SJCRH30 (cell line): ENCODE data around the gene GAB2. TPM values are rescaled to one million over a fixed set of nuclear protein-coding genes. Genes with fewer than 3 reads are reported as not detected.

Experiments
- DNase-seq, 2 experiments: peaks; one replicate each; pipeline ENCODE4 v3.0.0-alpha.2; 2015 to 2020
- H3K27ac ChIP-seq: fragments of 250-450 bp; sonication (Bioruptor Pico); 2 replicates; pipeline ENCODE4 v1.5.1; 2020; ENCODE audit warnings: mild to moderate bottlenecking, moderate library complexity
- H3K27me3 ChIP-seq: fragments of 250-450 bp; sonication (Bioruptor Pico); 2 replicates; pipeline ENCODE4 v1.5.1; 2020; ENCODE audit warnings: mild to moderate bottlenecking, moderate library complexity
- H3K36me3 ChIP-seq: fragments of 250-450 bp; sonication (Bioruptor Pico); 2 replicates; pipeline ENCODE4 v1.5.1; 2020; ENCODE audit warnings: mild to moderate bottlenecking, moderate library complexity
- H3K4me1 ChIP-seq: fragments of 250-450 bp; sonication (Bioruptor Pico); 2 replicates; pipeline ENCODE4 v1.5.1; 2020; ENCODE audit warnings: mild to moderate bottlenecking, moderate library complexity
- H3K4me3 ChIP-seq: fragments of 250-450 bp; sonication (Bioruptor Pico); 2 replicates; pipeline ENCODE4 v1.5.1; 2020; ENCODE audit warnings: mild to moderate bottlenecking, moderate library complexity
- H3K9me3 ChIP-seq: fragments of 250-450 bp; sonication (Bioruptor Pico); replicated peaks from 2 replicates; pipeline ENCODE4 v1.5.1; 2020; ENCODE audit warnings: mild to moderate bottlenecking, moderate library complexity
- total RNA-seq: library from RNA; depleted of rRNA; stranded (reverse); fragments of >200 nt; shearing (Covaris generic); gene quantifications from 2 replicates; pipeline ENCODE4 v1.2.3, GENCODE V29; 2014

The GAB2 gene
- total RNA-seq, 1 experiment from 2014 or later, result 5.6 TPM

DNA sequence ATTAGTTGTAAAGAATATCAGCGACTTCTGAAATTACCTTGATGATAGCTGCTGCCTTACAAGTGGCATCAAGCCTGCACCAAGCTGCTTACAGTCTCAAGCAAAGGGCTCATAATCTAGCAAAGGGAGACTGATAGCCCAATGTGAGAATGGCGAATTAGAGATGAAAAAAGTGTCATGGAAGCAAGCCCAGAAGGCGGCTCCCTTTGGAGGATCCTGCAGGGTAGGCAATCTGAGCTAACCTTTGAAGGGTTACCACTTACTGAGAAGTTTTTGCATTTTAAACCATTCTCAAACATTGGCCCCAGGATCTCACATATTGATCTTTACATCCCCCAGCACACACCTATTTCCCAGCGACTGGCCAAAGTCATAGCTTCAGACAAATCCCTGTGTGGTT is 18.5 kb downstream of the GAB2 start:
- Histone ChIP-seq H3K36me3 (no peaks in the 10 kb centered on the region), H3K27me3 (no peaks in the 10 kb centered on the region), H3K4me1 (no peaks in the 10 kb centered on the region), H3K4me3 (no peak overlapping the region), H3K9me3 (no peaks in the 10 kb centered on the region), H3K27ac (no peak overlapping the region)
- no peak for DNase-seq

DNA sequence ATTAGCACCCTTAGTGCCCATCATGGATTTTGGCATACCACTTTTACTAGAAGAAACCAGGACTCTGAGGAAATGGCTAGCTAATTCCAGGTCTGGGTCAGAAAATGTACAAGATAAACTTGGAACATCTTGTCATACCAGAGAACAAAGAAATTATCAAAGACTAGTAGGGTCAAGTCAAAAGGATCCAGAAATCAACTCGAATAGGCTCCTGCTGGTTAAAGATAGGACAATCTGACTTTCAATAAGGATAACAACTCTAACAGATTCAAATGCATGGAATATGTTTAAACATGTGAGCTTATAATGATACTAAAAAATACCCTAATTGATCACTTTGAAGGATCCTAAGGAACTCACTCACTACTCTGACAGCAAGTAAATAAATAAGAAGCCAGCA is 18.9 kb downstream of the GAB2 start:
- Histone ChIP-seq H3K27ac (no peak overlapping the region), H3K9me3 (no peaks in the 10 kb centered on the region), H3K4me3 (no peak overlapping the region), H3K36me3 (no peaks in the 10 kb centered on the region), H3K27me3 (no peaks in the 10 kb centered on the region), H3K4me1 (no peaks in the 10 kb centered on the region)
- no peak for DNase-seq

DNA sequence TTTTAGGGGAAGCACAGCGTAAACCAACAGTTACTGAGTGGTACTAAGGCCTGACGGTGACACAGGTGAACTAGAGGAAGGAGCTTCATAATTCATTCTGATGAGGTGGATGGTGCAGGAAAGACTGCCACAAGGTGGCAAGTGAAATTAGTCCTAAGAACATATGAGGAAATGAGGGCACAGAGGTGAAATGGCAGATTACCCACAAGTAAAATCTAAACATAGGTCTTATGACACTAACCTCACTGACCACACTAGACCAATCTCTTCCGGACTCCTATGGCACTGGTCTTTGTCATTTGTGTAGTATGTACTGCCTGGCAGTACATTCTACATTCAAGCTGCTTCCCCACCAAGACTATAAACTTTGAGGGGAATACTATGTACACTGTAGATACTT is 20.2 kb downstream of the GAB2 start:
- Histone ChIP-seq H3K27ac (no peak overlapping the region), H3K4me3 (no peak overlapping the region), H3K9me3 (no peaks in the 10 kb centered on the region), H3K4me1 (no peaks in the 10 kb centered on the region), H3K27me3 (no peaks in the 10 kb centered on the region), H3K36me3 (no peaks in the 10 kb centered on the region)
- no peak for DNase-seq

DNA sequence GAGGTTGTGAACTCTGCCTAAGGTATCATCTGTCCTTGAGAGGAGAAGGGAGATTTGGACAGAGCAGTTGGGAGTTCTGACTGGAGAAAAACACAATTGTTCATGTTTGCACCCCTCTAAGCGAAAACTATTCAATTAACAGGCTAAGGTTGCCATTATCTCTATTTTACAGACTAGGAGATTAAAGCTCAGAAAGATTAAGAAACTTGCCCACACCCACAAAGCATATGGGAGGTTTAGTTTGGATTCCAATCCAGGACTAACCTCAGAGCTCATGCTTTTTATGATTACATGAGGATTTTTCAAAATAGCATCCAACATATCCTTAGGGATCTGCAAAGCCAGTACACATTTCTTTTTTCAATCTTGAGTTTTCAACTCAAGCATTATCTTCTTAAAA is 22.0 kb downstream of the GAB2 start:
- no peaks in the 10 kb centered on the region for H3K27me3 ChIP-seq
- no peaks in the 10 kb centered on the region for H3K4me1 ChIP-seq
- no peaks in the 10 kb centered on the region for H3K36me3 ChIP-seq
- H3K9me3 ChIP-seq, result no peaks in the 10 kb centered on the region
- no peak overlapping the region for H3K4me3 ChIP-seq
- no peak for DNase-seq
- no peak overlapping the region for H3K27ac ChIP-seq

DNA sequence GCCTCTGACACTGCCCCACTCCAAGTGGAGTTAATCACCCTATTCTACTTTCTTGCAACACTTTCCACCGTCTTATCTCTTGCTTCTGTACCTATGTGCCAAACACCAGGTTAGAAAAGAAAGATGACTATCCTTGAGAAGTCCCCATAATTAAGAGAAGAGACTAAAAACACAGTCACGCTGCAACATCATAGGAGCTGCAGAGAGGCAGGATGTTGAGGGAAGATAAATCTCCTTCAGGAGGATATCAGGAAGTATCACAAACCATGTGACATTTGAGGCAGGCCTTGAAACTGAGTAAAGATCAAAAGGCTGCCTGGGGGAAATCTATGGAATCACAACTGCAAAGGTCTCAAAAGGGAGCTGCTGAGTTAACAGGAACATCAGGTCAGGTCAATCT is 24.8 kb downstream of the GAB2 start:
- Histone ChIP-seq H3K9me3 (no peaks in the 10 kb centered on the region), H3K27me3 (no peaks in the 10 kb centered on the region), H3K4me3 (no peak overlapping the region), H3K27ac (no peak overlapping the region), H3K4me1 (no peaks in the 10 kb centered on the region), H3K36me3 (no peaks in the 10 kb centered on the region)
- DNase-seq, result no peak

DNA sequence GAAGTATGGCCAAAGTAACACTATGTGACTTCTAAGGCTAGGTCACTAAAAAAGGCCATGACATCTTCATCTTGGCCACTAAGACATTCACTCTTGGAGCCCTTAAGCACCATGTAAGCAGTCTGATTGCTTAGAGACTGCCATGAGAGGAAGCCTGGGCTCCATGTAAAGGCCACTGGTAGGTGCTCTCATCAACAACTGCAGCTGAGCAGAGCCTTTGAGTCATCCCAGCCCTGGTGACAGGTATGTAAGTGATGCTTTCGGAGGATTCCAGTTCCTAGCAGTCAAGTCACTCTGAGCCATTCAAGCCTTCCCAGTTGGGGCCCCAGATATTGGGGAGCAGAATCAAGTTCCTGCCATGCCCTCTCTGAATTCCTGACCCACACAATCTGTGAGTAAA is 26.2 kb downstream of the GAB2 start:
- no peak for DNase-seq
- H3K36me3 ChIP-seq, result no peaks in the 10 kb centered on the region
- no peak overlapping the region for H3K4me3 ChIP-seq
- H3K27me3 ChIP-seq, result no peaks in the 10 kb centered on the region
- H3K4me1 ChIP-seq, result no peaks in the 10 kb centered on the region
- no peaks in the 10 kb centered on the region for H3K9me3 ChIP-seq
- no peak overlapping the region for H3K27ac ChIP-seq

DNA sequence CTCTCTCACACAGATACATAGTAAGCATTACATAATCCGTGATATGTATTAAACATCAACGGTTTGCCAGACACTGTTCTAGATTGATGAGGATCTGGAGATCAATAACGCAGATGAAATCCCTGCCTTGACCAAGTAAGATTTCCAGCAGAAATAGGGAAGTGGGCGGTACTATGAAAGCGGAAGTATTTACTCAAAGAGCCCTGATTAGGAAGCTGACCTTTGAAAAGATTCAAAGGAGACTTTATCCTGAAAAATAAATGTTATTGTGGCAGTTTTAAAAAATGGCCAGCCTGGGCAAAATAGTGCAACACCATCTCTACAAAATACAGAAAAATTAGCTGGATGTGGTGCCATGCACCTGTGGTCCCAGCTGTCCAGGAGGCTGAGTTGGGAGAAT is 26.8 kb downstream of the GAB2 start:
- H3K27me3 ChIP-seq, result no peaks in the 10 kb centered on the region
- no peaks in the 10 kb centered on the region for H3K36me3 ChIP-seq
- H3K4me3 ChIP-seq, result no peak overlapping the region
- no peaks in the 10 kb centered on the region for H3K9me3 ChIP-seq
- no peaks in the 10 kb centered on the region for H3K4me1 ChIP-seq
- DNase-seq, result no peak
- no peak overlapping the region for H3K27ac ChIP-seq

DNA sequence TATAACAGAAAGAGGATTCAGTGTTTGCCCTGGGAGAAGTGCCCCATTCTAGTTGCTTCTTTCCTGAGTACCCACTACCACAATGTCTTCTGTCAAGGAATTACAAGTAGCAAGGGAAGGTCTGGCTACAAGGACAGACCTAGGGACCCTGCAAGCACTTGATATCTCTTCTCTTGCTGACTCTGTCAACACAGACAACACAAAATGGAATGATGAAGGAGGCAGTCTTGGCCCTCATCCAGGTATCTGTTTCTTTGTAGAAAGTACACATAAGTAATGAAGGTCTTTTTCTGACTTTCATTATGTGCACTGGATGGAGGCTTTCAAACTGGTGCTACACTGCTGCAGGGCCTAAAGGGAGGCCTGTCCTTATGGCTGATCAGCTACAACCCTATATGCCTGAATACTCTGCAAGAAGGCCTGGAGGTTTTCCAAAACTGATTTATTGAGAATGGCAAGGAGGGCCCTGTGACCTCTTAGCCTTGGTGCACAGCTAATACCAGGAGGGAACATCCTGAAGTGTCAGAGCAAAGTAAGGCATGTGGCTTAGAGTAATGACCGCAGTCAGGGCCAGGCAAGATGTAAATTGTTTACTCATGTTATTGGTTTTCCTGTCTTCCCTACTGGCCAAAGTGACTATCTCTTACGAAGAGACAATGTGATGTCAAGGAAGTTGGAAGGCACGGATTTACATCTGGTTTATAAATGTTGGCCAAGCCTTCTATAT is 31.2 kb downstream of the GAB2 start:
- Histone ChIP-seq H3K36me3 (no peaks in the 10 kb centered on the region), H3K27me3 (no peaks in the 10 kb centered on the region), H3K9me3 (peaks cover 5% of the 10 kb centered on the region; the same call in 1 of the 2 replicates), H3K4me3 (no peak overlapping the region), H3K4me1 (peaks cover 4% of the 10 kb centered on the region; the same call in 1 of the 2 replicates), H3K27ac (no peak overlapping the region)
- DNase-seq, result no peak

DNA sequence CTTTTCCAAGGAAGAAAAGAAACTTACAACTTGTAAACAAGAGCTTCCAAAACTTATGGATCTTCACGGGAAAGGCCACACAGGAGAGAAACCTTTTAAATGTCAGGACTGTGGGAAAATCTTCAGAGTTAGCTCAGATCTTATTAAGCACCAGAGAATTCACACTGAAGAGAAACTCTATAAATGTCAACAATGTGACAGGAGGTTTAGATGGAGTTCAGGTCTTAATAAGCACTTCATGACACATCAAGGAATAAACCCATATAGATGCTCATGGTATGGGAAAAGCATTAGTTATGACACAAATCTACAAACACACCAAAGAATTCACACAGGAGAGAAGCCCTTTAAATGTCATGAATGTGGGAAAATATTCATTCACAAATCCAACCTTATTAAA is 32.4 kb downstream of the GAB2 start:
- peaks cover 4% of the 10 kb centered on the region; the same call in 1 of the 2 replicates for H3K4me1 ChIP-seq
- no peaks in the 10 kb centered on the region for H3K27me3 ChIP-seq
- no peak overlapping the region for H3K4me3 ChIP-seq
- no peak overlapping the region for H3K27ac ChIP-seq
- no peaks in the 10 kb centered on the region for H3K36me3 ChIP-seq
- peaks cover 5% of the 10 kb centered on the region; the same call in 1 of the 2 replicates for H3K9me3 ChIP-seq
- DNase-seq, result no peak

DNA sequence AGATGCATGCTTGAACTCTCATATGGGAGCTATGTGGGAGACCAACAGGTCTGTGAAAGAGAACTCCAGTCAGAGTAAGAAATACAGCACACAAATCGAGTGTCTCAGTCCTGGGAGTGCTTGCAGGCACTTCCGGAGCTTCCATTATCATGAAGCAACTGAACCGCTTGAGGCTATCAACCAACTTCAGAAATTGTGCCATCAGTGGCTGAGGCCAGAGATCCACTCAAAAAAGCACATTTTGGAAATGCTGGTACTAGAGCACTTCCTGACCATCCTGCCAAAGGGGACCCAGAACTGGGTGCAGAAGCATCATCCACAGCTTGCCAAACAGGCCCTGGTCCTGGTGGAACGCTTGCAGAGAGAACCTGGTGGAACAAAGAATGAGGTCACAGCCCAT is 33.4 kb downstream of the GAB2 start:
- peaks cover 4% of the 10 kb centered on the region; the same call in 1 of the 2 replicates for H3K4me1 ChIP-seq
- H3K27ac ChIP-seq, result no peak overlapping the region
- H3K9me3 ChIP-seq, result peaks cover 5% of the 10 kb centered on the region; the same call in 1 of the 2 replicates
- no peaks in the 10 kb centered on the region for H3K27me3 ChIP-seq
- H3K36me3 ChIP-seq, result no peaks in the 10 kb centered on the region
- DNase-seq, result no peak
- no peak overlapping the region for H3K4me3 ChIP-seq

DNA sequence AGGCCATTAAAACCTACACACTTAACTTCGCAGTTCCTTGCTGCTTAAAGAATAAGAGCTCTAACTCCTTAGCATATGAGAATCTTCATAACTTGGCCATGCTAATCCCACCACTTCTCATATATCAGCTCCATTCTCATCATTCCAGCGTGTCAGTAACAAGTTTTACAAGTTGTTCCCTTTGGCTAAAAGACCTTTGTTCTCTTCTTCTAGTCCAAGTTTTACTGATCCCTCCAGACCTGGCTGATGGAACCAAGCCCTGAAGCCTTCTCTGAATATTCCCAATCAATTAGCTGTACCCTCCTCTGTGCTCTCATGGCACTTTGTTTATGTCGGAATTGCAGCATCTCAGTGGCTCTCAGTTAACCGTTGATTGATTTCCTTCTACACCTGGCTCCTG is 35.8 kb downstream of the GAB2 start:
- H3K4me1 ChIP-seq, result peaks cover 4% of the 10 kb centered on the region; the same call in 1 of the 2 replicates
- peaks cover 5% of the 10 kb centered on the region; the same call in 1 of the 2 replicates for H3K9me3 ChIP-seq
- no peaks in the 10 kb centered on the region for H3K36me3 ChIP-seq
- H3K27me3 ChIP-seq, result no peaks in the 10 kb centered on the region
- no peak for DNase-seq
- H3K4me3 ChIP-seq, result no peak overlapping the region
- H3K27ac ChIP-seq, result no peak overlapping the region

DNA sequence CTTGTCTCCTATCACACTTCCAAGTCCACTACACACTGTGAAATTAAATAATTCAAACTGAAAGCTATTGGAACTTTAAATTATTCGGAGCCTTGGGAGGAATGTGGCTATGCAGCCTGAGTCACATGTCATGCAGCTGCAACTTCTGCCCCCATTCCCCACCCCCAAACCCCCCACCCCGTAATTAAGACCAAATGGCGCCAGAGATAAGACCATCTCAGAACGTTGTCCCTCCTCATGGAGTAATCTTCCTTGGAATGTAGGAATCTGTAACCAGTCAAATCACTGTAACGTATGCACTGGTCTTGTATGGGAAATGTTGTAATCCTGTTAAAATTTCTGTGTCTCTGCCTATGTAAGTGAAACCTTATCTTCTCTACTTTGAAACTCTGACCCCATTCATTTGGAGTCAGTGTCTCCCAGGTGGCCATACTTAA is 37.0 kb downstream of the GAB2 start:
- Histone ChIP-seq H3K9me3 (peaks cover 5% of the 10 kb centered on the region; the same call in 1 of the 2 replicates), H3K27me3 (no peaks in the 10 kb centered on the region), H3K4me3 (no peak overlapping the region), H3K27ac (no peak overlapping the region), H3K36me3 (no peaks in the 10 kb centered on the region), H3K4me1 (peaks cover 4% of the 10 kb centered on the region; the same call in 1 of the 2 replicates)
- no peak for DNase-seq

DNA sequence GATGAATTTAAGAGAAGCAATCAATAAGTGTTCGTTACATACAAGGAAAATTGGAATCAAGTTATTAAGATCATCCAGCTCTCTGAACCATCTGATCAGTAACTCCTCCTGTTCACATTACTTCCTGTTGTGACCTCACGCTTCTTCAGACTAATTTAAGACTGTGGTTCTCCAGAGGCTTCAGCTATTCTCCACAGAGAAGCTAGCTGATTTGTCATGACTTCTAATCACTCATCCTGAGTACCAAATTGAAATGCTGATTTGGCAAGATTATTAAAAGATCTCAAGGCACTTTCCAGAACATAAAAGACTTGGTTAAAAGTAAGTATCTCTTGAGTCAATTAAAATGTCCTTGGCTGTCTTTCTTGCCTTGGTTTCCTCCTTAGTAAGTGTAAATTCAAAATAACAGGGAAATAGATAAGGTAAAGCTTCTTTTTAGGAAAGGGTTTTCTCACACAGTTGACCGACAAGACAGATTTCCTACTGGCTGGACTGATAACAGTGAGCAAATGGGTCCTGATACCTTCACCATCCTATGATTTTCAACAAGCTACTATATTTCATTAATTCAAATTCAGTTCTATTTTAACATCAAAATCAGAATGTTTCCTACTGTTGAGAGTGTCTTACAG is 38.5 kb downstream of the GAB2 start:
- Histone ChIP-seq H3K36me3 (no peaks in the 10 kb centered on the region), H3K27ac (no peak overlapping the region), H3K4me3 (no peak overlapping the region), H3K9me3 (no peaks in the 10 kb centered on the region), H3K4me1 (peaks cover 8% of the 10 kb centered on the region), H3K27me3 (no peaks in the 10 kb centered on the region)
- DNase-seq, result no peak

DNA sequence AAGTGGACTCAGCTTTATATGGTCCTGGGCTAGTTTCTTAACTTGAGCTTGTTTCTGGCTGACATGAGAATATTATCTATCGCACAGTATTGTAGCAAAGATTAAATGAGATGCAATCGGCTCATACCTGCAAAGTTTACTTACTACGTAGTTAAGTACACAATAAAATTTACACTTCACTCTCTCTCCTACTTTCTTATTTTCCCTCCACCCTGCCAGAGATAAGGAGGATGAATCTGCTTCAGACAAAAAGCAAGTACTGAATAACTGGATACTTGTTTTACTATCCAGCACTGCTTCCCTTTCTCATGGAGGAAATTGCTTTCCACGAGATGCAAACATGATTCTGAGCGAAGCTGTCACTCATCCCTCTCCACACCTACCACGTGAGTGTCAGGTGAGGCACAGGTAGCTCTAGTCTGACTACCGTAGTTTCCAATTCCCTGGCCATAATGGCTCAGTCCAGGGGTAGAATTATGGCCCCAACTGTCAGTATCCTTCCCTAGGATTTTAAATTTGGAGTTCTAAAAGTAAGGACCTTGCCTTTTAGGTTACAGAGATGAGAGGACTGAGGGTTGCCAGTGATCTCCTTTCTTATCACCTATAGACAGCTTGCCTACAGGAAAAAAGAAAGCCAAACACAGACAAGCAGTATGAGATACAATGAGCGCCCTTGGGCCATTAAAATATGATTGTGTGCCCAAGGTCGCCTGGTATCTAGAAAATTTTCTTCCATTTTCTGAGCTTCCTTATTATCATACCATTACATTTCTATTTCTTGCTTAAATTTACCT is 39.8 kb downstream of the GAB2 start:
- no peak overlapping the region for H3K27ac ChIP-seq
- no peaks in the 10 kb centered on the region for H3K9me3 ChIP-seq
- no peak overlapping the region for H3K4me3 ChIP-seq
- H3K27me3 ChIP-seq, result no peaks in the 10 kb centered on the region
- H3K36me3 ChIP-seq, result no peaks in the 10 kb centered on the region
- peaks cover 21% of the 10 kb centered on the region for H3K4me1 ChIP-seq
- no peak for DNase-seq

DNA sequence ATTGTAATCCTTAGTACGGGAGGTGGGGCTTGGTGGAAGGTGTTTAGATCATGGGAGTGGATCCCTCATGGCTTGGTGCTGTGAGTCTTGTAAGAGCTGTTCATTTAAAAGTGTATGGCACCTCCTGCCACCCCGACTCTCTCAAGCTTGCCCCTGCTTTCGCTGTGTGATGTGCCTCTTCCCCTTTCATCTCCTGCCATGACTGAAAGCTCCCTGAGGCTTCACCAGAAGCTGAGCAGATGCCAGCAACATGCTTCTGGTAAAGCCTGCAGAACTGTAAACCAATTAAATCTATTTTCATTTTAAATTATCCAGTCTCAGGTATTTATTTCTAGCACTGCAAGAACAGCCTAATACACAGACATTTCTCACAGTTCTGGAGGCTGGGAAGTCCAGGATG is 40.8 kb downstream of the GAB2 start:
- Histone ChIP-seq H3K27ac (no peak overlapping the region), H3K4me1 (peaks cover 29% of the 10 kb centered on the region), H3K9me3 (no peaks in the 10 kb centered on the region), H3K36me3 (no peaks in the 10 kb centered on the region), H3K27me3 (no peaks in the 10 kb centered on the region), H3K4me3 (no peak overlapping the region)
- DNase-seq, result no peak
